ENCODE results near the gene ZNF776. TPM values are rescaled to one million over a fixed set of nuclear protein-coding genes. Genes with fewer than 3 reads are reported as not detected.
"Not testable (repeated sequence)": the region's sequence is repeated elsewhere in the genome, so short reads cannot be mapped to it uniquely, and the experiment has no call there.

ZNF776 gene
- polyA plus RNA-seq, 1 donor from 2014 or later, result 62.3 TPM

DNA sequence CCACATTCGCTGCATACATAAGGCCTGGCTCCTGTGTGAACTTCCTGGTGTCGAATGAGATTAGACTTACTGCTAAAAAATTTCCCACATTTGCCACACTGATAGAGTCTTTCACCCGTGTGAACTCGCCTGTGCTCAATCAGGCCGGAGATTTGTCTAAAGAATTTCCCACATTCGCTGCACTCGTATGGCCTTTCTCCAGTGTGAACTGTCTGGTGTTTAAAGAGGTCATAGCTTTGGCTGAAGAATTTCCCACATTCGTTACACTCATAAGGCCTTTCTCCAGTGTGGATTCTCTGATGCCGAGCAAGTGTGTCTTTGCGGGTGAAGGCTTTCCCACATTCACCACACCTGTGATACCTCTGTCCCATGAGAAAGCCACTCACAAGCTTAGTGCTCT, 25.7 kb upstream of the ZNF776 start:
- TF ChIP-seq, protein P1, sequence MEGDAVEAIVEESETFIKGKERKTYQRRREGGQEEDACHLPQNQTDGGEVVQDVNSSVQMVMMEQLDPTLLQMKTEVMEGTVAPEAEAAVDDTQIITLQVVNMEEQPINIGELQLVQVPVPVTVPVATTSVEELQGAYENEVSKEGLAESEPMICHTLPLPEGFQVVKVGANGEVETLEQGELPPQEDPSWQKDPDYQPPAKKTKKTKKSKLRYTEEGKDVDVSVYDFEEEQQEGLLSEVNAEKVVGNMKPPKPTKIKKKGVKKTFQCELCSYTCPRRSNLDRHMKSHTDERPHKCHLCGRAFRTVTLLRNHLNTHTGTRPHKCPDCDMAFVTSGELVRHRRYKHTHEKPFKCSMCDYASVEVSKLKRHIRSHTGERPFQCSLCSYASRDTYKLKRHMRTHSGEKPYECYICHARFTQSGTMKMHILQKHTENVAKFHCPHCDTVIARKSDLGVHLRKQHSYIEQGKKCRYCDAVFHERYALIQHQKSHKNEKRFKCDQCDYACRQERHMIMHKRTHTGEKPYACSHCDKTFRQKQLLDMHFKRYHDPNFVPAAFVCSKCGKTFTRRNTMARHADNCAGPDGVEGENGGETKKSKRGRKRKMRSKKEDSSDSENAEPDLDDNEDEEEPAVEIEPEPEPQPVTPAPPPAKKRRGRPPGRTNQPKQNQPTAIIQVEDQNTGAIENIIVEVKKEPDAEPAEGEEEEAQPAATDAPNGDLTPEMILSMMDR (IDR thresholded peaks at IDR 0.05; ENCODE audit: poor library complexity, severe bottlenecking), result no peak
- TF ChIP-seq MXI1 (conservative IDR thresholded peaks at IDR 0.05; ENCODE audit: poor library complexity, severe bottlenecking) (no peak), EP300 (conservative IDR thresholded peaks at IDR 0.05; ENCODE audit: poor library complexity, severe bottlenecking) (no peak), RAD21 (conservative IDR thresholded peaks at IDR 0.05) (no peak), SMC3 (conservative IDR thresholded peaks at IDR 0.05; ENCODE audit: poor library complexity) (no peak), POLR2AphosphoS5 (IDR thresholded peaks at IDR 0.05) (no peak), EZH2 (IDR thresholded peaks at IDR 0.05; ENCODE audit: borderline replicate concordance, insufficient read depth, low read length, poor library complexity, severe bottlenecking) (no peak), TAF1 (IDR thresholded peaks at IDR 0.05; ENCODE audit: low read depth) (no peak)
- TF ChIP-seq, protein P2, sequence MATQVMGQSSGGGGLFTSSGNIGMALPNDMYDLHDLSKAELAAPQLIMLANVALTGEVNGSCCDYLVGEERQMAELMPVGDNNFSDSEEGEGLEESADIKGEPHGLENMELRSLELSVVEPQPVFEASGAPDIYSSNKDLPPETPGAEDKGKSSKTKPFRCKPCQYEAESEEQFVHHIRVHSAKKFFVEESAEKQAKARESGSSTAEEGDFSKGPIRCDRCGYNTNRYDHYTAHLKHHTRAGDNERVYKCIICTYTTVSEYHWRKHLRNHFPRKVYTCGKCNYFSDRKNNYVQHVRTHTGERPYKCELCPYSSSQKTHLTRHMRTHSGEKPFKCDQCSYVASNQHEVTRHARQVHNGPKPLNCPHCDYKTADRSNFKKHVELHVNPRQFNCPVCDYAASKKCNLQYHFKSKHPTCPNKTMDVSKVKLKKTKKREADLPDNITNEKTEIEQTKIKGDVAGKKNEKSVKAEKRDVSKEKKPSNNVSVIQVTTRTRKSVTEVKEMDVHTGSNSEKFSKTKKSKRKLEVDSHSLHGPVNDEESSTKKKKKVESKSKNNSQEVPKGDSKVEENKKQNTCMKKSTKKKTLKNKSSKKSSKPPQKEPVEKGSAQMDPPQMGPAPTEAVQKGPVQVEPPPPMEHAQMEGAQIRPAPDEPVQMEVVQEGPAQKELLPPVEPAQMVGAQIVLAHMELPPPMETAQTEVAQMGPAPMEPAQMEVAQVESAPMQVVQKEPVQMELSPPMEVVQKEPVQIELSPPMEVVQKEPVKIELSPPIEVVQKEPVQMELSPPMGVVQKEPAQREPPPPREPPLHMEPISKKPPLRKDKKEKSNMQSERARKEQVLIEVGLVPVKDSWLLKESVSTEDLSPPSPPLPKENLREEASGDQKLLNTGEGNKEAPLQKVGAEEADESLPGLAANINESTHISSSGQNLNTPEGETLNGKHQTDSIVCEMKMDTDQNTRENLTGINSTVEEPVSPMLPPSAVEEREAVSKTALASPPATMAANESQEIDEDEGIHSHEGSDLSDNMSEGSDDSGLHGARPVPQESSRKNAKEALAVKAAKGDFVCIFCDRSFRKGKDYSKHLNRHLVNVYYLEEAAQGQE (IDR thresholded peaks at IDR 0.05; ENCODE audit: borderline replicate concordance), result no peak
- no peaks in the 10 kb centered on the region for H4K20me1 ChIP-seq (ENCODE audit: insufficient read depth)
- no peaks in the 10 kb centered on the region for H3K27me3 ChIP-seq (ENCODE audit: insufficient read depth, low read depth, low read length)
- no peaks in the 10 kb centered on the region for H3K9me3 ChIP-seq (ENCODE audit: low read length)
- H3K27ac ChIP-seq (ENCODE audit: low read length), result no peak overlapping the region
- H3K4me2 ChIP-seq (ENCODE audit: low read length), result no peak overlapping the region
- H3K9me2 ChIP-seq (ENCODE audit: insufficient read depth, low read length), result no peaks in the 10 kb centered on the region
- H2AFZ ChIP-seq (ENCODE audit: low read depth, low read length), result no peak overlapping the region
- no peaks in the 10 kb centered on the region for H3K79me2 ChIP-seq (replicated peaks; ENCODE audit: insufficient read depth, low read length)
- no peak overlapping the region for H3K9ac ChIP-seq (ENCODE audit: low read length)
- H3F3A ChIP-seq (ENCODE audit: insufficient read depth, low read length, poor library complexity, severe bottlenecking), result no peaks in the 10 kb centered on the region
- H3K4me3 ChIP-seq (ENCODE audit: low read length), result no peak overlapping the region
- peaks cover 13% of the 10 kb centered on the region for H3K36me3 ChIP-seq (ENCODE audit: insufficient read depth, low read length)

DNA sequence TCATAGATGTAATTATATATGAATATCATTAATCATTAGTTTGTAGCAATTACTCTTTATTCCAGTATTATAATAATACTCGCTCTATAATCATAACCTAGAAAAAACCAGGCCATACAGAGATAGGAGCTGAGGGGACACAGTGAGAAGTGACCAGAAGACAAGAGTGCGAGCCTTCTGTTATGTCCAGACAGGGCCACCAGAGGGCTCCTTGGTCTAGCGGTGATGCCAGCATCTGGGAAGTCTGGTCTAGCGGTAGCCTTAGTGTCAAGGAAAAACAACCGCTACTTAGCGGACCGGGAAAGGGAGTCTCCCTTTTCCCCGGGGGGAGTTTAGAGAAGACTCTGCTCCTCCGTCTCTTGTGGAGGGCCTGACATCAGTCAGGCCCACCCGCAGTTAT, 8.3 kb upstream of the ZNF776 start:
- H3K79me2 ChIP-seq (replicated peaks; ENCODE audit: insufficient read depth, low read length); H4K20me1 ChIP-seq (ENCODE audit: insufficient read depth); H3K9me2 ChIP-seq (ENCODE audit: insufficient read depth, low read length); H3K9ac ChIP-seq (ENCODE audit: low read length); H3K36me3 ChIP-seq (ENCODE audit: insufficient read depth, low read length); H3K27me3 ChIP-seq (ENCODE audit: insufficient read depth, low read depth, low read length); H3K4me2 ChIP-seq (ENCODE audit: low read length); H2AFZ ChIP-seq (ENCODE audit: low read depth, low read length); H3F3A ChIP-seq (ENCODE audit: insufficient read depth, low read length, poor library complexity, severe bottlenecking); H3K27ac ChIP-seq (ENCODE audit: low read length); H3K9me3 ChIP-seq (ENCODE audit: low read length); H3K4me3 ChIP-seq (ENCODE audit: low read length): not testable (repeated sequence)
- TF ChIP-seq SMC3 (conservative IDR thresholded peaks at IDR 0.05; ENCODE audit: poor library complexity), result peak; percentile 57
- TF ChIP-seq, protein P1 (IDR thresholded peaks at IDR 0.05; ENCODE audit: poor library complexity, severe bottlenecking), result peak; percentile 52

DNA sequence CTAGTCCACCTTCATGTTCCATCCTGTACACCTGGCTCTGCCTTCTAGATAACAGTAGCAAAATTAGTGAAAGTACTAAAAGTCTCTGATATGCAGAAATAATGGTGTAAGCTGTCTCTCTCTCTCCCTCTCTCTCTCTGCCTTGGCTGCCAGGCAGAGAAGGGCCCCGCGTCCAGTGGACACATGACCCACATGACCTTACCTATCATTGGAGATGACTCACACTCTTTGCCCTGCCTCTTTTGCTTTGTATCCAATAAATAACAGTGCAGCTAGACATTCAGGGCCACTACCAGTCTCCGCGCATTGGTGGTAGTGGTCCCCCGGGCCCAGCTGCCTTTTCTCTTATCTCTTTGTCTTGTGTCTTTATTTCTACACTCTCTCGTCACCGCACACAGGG, 7.8 kb upstream of the ZNF776 start:
- not testable (repeated sequence) for H2AFZ ChIP-seq (ENCODE audit: low read depth, low read length); H3K4me3 ChIP-seq (ENCODE audit: low read length)

More for the DNA sequence above, 7.8 kb upstream of the ZNF776 start:
- not testable (repeated sequence) for H3F3A ChIP-seq (ENCODE audit: insufficient read depth, low read length, poor library complexity, severe bottlenecking); H3K79me2 ChIP-seq (replicated peaks; ENCODE audit: insufficient read depth, low read length); H3K36me3 ChIP-seq (ENCODE audit: insufficient read depth, low read length); H4K20me1 ChIP-seq (ENCODE audit: insufficient read depth); H3K9me3 ChIP-seq (ENCODE audit: low read length); H3K27me3 ChIP-seq (ENCODE audit: insufficient read depth, low read depth, low read length); H3K9ac ChIP-seq (ENCODE audit: low read length); H3K9me2 ChIP-seq (ENCODE audit: insufficient read depth, low read length); H3K27ac ChIP-seq (ENCODE audit: low read length); H3K4me2 ChIP-seq (ENCODE audit: low read length)
